Ecto neural progenitor cell (in vitro differentiated cells): ENCODE results near the gene USP20.

Source experiments
- DNase-seq: peaks from one replicate; pipeline ENCODE4 v3.0.0-alpha.2; 2018; ENCODE audit warnings: low spot score

Gene USP20

DNA sequence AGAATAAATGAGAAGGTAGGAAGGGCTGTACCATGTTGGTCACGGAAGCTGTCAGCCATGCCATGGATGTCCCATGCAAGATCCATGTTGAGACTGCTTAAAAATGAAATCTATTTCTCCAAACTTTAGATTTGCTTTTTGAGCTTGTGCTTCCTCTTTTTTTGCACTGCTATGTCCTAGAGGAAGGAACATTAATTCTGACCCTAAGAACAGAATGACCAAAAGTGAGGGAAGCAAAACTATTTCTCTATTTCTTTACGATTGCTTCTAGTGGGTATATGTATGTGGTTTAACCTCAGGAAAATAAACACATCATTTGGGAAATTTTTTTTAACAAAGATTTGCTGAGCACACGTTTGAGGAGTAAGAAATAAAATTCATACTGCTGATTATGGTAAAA, 84.6 kb downstream of the USP20 start:
- no peak for DNase-seq

DNA sequence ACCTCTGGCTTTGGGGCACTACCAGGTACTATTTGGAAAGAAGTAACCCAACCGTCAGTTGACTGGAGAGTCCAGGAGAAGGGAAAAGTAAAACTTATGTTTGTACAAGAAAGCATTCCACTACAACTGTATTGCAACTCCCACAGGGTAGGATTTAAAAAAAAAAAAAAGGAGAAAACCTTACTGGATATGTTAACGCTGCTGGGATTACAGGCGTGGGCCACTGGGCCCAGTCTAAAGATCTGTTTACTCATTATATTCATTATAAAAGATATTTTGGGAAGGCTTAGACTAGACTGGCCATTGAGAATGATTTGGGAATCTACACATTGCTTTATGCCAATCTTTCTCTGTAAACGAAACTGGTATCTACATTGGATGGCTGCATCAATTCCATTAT, 86.6 kb downstream of the USP20 start:
- DNase-seq, result no peak

DNA sequence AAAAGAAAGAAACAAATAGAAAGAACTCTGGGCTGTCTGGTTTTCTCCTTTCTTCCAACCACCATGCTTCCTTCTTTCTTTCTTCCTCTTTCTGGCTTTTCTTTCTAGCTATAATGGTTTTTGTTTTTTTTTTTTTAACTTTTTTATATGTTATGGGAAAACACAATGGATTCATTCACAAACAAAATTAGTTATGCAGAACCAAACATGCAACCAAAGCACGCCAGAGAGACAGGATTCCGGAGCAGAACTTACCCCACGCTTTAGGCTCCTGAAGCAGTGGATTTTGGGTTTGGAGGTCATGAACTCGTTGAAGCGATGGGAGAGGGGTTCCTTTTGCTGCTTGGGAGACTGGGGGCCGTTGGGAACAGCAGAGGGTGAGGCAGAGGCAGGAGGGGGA, 88.3 kb downstream of the USP20 start:
- no peak for DNase-seq

- DNase-seq, result no peak
These were observed 94.4 kb downstream of the USP20 start for GRCh38 chr9:129929496-129930125.

GRCh38 chr9:129930743-129931142, 95.5 kb downstream of the USP20 start:
- DNase-seq, result no peak
